Caco-2 (cell line): Measurements from ENCODE around the gene BORCS6. TPM values are rescaled to one million over a fixed set of nuclear protein-coding genes. Genes with fewer than 3 reads are reported as not detected.

Experiments
- BruUV-seq: library from RNA; stranded (reverse); fragments of 400-500 nt; replicated peaks from 2 replicates; lab custom pipeline; 2021; lab: Mats Ljungman, UMichigan
- CTCF ChIA-PET: fragments of 300-600 bp; sonication (Branson Sonifier 250); formaldehyde crosslinking; loops from one replicate; lab custom pipeline; 2022; ENCODE audit warnings: antibody characterized with exemption; lab: Charles Lee
- POLR2A ChIA-PET: fragments of 300-600 bp; sonication (Branson Sonifier 250); formaldehyde crosslinking; loops from one replicate; lab custom pipeline; 2022; ENCODE audit warnings: antibody characterized with exemption; lab: Charles Lee
- DNase-seq, 2 experiments: peaks; one replicate each; pipeline versions ENCODE4 v3.0.0 to v3.0.0-alpha.2; 2020 to 2022
- H3K27me3 ChIP-seq: replicated peaks from 2 replicates; pipeline ENCODE4 v1.6.0; 2011; ENCODE audit warnings: low read length; ENCODE audit not compliant: control insufficient read depth, insufficient read depth
- H3K36me3 ChIP-seq: 2 replicates; pipeline ENCODE4 v1.5.1; 2011; ENCODE audit warnings: low read length; ENCODE audit not compliant: control insufficient read depth, insufficient read depth
- H3K4me1 ChIP-seq: fragments of 250-450 bp; sonication (Bioruptor Pico); 2 replicates; pipeline ENCODE4 v1.5.1; 2020; ENCODE audit warnings: mild to moderate bottlenecking
- H3K4me3 ChIP-seq: 2 replicates; pipeline ENCODE4 v1.5.1; 2011; ENCODE audit warnings: low read depth, mild to moderate bottlenecking, control low read depth, low read length
- H3K9me3 ChIP-seq: fragments of 250-450 bp; sonication (Bioruptor Pico); 2 replicates; pipeline ENCODE4 v1.5.1; 2020; ENCODE audit warnings: mild to moderate bottlenecking, moderate library complexity
- H3K27ac Mint-ChIP-seq: one replicate; pipeline ENCODE4 v1.8.0; 2022; ENCODE audit warnings: mixed read lengths; ENCODE audit not compliant: unreplicated experiment
- H3K27me3 Mint-ChIP-seq: one replicate; pipeline ENCODE4 v1.8.0; 2022; ENCODE audit warnings: mixed read lengths; ENCODE audit not compliant: insufficient read depth, unreplicated experiment
- H3K36me3 Mint-ChIP-seq: one replicate; pipeline ENCODE4 v1.8.0; 2022; ENCODE audit warnings: mild to moderate bottlenecking, mixed read lengths; ENCODE audit not compliant: insufficient read depth, unreplicated experiment
- H3K4me1 Mint-ChIP-seq: one replicate; pipeline ENCODE4 v1.8.0; 2022; ENCODE audit warnings: low read depth, mixed read lengths; ENCODE audit not compliant: unreplicated experiment
- H3K4me3 Mint-ChIP-seq: one replicate; pipeline ENCODE4 v1.8.0; 2022; ENCODE audit warnings: mild to moderate bottlenecking, moderate library complexity, mixed read lengths; ENCODE audit not compliant: unreplicated experiment
- H3K9me3 Mint-ChIP-seq: one replicate; pipeline ENCODE4 v1.8.0; 2022; ENCODE audit warnings: mixed read lengths; ENCODE audit not compliant: unreplicated experiment
- intact Hi-C: fragments of 100-400 bp; cut with micrococcal nuclease; formaldehyde crosslinking; loops from one replicate; pipeline ENCODE4 v1.10.0; 2022; ENCODE audit not compliant: unreplicated experiment
- total RNA-seq: library from RNA; stranded (reverse); gene quantifications from 2 replicates; pipeline ENCODE4 v1.2.3, GENCODE V29; 2022
- TF ChIP-seq, protein P1 (sequence below), 2 experiments: fragments of 200-600 bp in 1 of 2; IDR thresholded peaks; 1 replicate in 1 of 2; 2 replicates in 1 of 2; pipeline versions ENCODE4 v1.5.1 to v1.8.0; 2011 to 2022; ENCODE audit warnings: antibody characterized with exemption in 1 of 2, control low read depth in 1 of 2, inconsistent platforms in 1 of 2, low read depth in 1 of 2, low read length in 1 of 2, mild to moderate bottlenecking in 1 of 2, moderate library complexity in 1 of 2; ENCODE audit not compliant: insufficient read depth in 1 of 2, severe bottlenecking in 1 of 2, unreplicated experiment in 1 of 2

Gene BORCS6
- total RNA-seq, 1 experiment from 2014 or later: 4.7 TPM

DNA sequence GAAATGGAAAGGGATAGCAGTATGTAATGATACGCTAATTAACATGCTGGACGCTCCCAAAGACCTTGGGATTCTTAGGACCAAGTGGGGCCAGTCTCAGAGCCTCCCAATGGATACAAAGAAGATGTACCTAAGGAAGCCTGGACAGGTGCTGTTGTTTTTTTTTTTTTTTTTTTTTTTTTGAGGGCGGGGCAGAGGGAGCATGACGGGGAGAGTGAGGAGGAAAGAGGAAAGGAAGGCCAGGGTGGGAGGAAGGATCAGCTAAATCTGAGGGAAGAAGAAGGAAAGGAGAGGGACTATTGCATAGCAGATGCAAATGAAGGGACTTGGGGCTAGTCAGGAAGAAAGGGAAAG lies 29.8 kb downstream of the BORCS6 start:
- Histone ChIP-seq H3K27me3 (no peaks in the 10 kb centered on the region), H3K4me3 (no peak overlapping the region), H3K9me3 (no peaks in the 10 kb centered on the region), H3K36me3 (no peaks in the 10 kb centered on the region), H3K4me1 (peaks cover 14% of the 10 kb centered on the region)
- Mint-ChIP-seq H3K36me3 (peaks cover 29% of the 10 kb centered on the region), H3K27ac (no peak overlapping the region), H3K9me3 (no peaks in the 10 kb centered on the region), H3K4me3 (peak overlapping the region; percentile 49), H3K4me1 (peaks cover 5% of the 10 kb centered on the region), H3K27me3 (no peaks in the 10 kb centered on the region)
- TF ChIP-seq, protein P1, sequence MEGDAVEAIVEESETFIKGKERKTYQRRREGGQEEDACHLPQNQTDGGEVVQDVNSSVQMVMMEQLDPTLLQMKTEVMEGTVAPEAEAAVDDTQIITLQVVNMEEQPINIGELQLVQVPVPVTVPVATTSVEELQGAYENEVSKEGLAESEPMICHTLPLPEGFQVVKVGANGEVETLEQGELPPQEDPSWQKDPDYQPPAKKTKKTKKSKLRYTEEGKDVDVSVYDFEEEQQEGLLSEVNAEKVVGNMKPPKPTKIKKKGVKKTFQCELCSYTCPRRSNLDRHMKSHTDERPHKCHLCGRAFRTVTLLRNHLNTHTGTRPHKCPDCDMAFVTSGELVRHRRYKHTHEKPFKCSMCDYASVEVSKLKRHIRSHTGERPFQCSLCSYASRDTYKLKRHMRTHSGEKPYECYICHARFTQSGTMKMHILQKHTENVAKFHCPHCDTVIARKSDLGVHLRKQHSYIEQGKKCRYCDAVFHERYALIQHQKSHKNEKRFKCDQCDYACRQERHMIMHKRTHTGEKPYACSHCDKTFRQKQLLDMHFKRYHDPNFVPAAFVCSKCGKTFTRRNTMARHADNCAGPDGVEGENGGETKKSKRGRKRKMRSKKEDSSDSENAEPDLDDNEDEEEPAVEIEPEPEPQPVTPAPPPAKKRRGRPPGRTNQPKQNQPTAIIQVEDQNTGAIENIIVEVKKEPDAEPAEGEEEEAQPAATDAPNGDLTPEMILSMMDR (IDR thresholded peaks at IDR 0.05; ENCODE audit: insufficient read depth in 1 of 2, low read depth in 1 of 2, low read length in 1 of 2, severe bottlenecking in 1 of 2, unreplicated experiment in 1 of 2): no peak
- BruUV-seq: no TSS peak
- intact Hi-C loops: no loop called here
- CTCF ChIA-PET: no interaction called here
- no peak for DNase-seq
- POLR2A ChIA-PET: interaction anchor here (1.7 kb wide), 1 partner anchor 13 kb away, joined by 5 read pairs; no protein-coding TSS in a partner anchor

GRCh38 chr17:8159459-8160223 lies 30.3 kb downstream of the BORCS6 start:
- Mint-ChIP-seq H3K4me3 (peak overlapping the region; percentile 49), H3K9me3 (no peaks in the 10 kb centered on the region), H3K27ac (no peak overlapping the region), H3K36me3 (peaks cover 29% of the 10 kb centered on the region), H3K4me1 (peaks cover 10% of the 10 kb centered on the region), H3K27me3 (no peaks in the 10 kb centered on the region)
- POLR2A ChIA-PET: interaction anchor here (1.7 kb wide), 1 partner anchor 13 kb away, joined by 5 read pairs; no protein-coding TSS in a partner anchor
- no peak for DNase-seq
- Histone ChIP-seq H3K27me3 (no peaks in the 10 kb centered on the region), H3K36me3 (no peaks in the 10 kb centered on the region), H3K9me3 (no peaks in the 10 kb centered on the region), H3K4me3 (no peak overlapping the region), H3K4me1 (peaks cover 19% of the 10 kb centered on the region)
- intact Hi-C loops: loop anchor here (2.0 kb wide), 1 partner anchor 35 kb away; the partner anchor contains the start of gene HES7
- TF ChIP-seq, protein P1 (IDR thresholded peaks at IDR 0.05; ENCODE audit: insufficient read depth in 1 of 2, low read depth in 1 of 2, low read length in 1 of 2, severe bottlenecking in 1 of 2, unreplicated experiment in 1 of 2): no peak
- no TSS peak for BruUV-seq
- CTCF ChIA-PET: no interaction called here

GRCh38 chr17:8159032-8159400 lies 31.0 kb downstream of the BORCS6 start:
- DNase-seq: no peak
- peaks cover 16% of the 10 kb centered on the region for H3K4me1 Mint-ChIP-seq
- no peaks in the 10 kb centered on the region for H3K9me3 Mint-ChIP-seq
- intact Hi-C loops: loop anchor here (2.0 kb wide), 1 partner anchor 34 kb away; the partner anchor contains the start of gene HES7
- TF ChIP-seq, protein P1 (IDR thresholded peaks at IDR 0.05; ENCODE audit: insufficient read depth in 1 of 2, low read depth in 1 of 2, low read length in 1 of 2, severe bottlenecking in 1 of 2, unreplicated experiment in 1 of 2): no peak
- H3K27me3 Mint-ChIP-seq: no peaks in the 10 kb centered on the region
- POLR2A ChIA-PET: interaction anchor here (1.0 kb wide), 1 partner anchor 14 kb away, joined by 3 read pairs; no protein-coding TSS in a partner anchor
- no TSS peak for BruUV-seq
- H3K36me3 Mint-ChIP-seq: peaks cover 32% of the 10 kb centered on the region
- H3K27me3 ChIP-seq: no peaks in the 10 kb centered on the region
- peaks cover 21% of the 10 kb centered on the region for H3K4me1 ChIP-seq
- H3K4me3 ChIP-seq: no peak overlapping the region
- H3K27ac Mint-ChIP-seq: no peak overlapping the region
- H3K36me3 ChIP-seq: no peaks in the 10 kb centered on the region
- H3K4me3 Mint-ChIP-seq: no peak overlapping the region
- no peaks in the 10 kb centered on the region for H3K9me3 ChIP-seq
- CTCF ChIA-PET: no interaction called here
